H1 (cell line): ENCODE results near the gene EDEM2. TPM values are rescaled to one million over a fixed set of nuclear protein-coding genes. Genes with fewer than 3 reads are reported as not detected.

Source experiments
- JUND ChIP-seq: IDR thresholded peaks from 2 replicates; pipeline ENCODE4 v1.6.1; 2011; ENCODE audit warnings: mild to moderate bottlenecking, improper control_type of control experiment, low read length
- POU5F1 ChIP-seq: IDR thresholded peaks from 2 replicates; pipeline ENCODE4 v1.6.1; 2011; ENCODE audit warnings: low read depth, mild to moderate bottlenecking, low read length, moderate library complexity
- RNF2 ChIP-seq: fragments of 200-900, 300-1000 bp; sonication (generic); IDR thresholded peaks from 2 replicates; pipeline ENCODE4 v1.7.1; 2016; ENCODE audit warnings: borderline replicate concordance, low read depth, mild to moderate bottlenecking, antibody characterized with exemption, low read length; ENCODE audit not compliant: poor library complexity, severe bottlenecking; ENCODE audit errors: missing control alignments
- SP4 ChIP-seq: IDR thresholded peaks from 2 replicates; pipeline ENCODE4 v1.6.1; 2012; ENCODE audit warnings: low read length, inconsistent platforms
- TAF7 ChIP-seq: optimal IDR thresholded peaks from 2 replicates; pipeline ENCODE3; 2011; ENCODE audit warnings: low read depth, mild to moderate bottlenecking, inconsistent platforms, low read length, moderate library complexity, borderline replicate concordance
- polyA plus RNA-seq, 7 experiments: library from polyadenylated mRNA; depleted of rRNA in 3 of 7; stranded (reverse) in 5 of 7; unstranded in 2 of 7; fragments of >200 nt in 5 of 7; fragments of 200-250 nt in 2 of 7; gene quantifications; 1 replicate in 5 of 7; 2 replicates in 1 of 7; 4 replicates in 1 of 7; pipeline versions ENCODE4 v1.2.1 to v1.2.3, GENCODE V29; 2011 to 2013; ENCODE audit warnings: missing spikeins in 2 of 7, mixed read lengths in 2 of 7
- total RNA-seq: library from RNA; stranded (reverse); fragmentation: NEBNext Ultra II Directional; extraction: Animal tissue kit (Norgen Biotek cat#: 25700); gene quantifications from 2 replicates; pipeline ENCODE4 v1.2.1, GENCODE V29; 2021

The EDEM2 gene
- total and polyA plus RNA-seq, 2 of the 8 experiments (the other 6 are each of a cell fraction or from before 2014, with no cell fraction given) = 15.2 to 19.6 TPM

GRCh38 chr20:35146299-35146919 lies 727 bp downstream of the EDEM2 start (continued):
- TF ChIP-seq JUND (no peak), POU5F1 (no peak), SP4 (no peak), RNF2 (no peak), TAF7 (no peak)
